Neural cell (in vitro differentiated cells): ENCODE measurements around the gene FIGLA. TPM values are rescaled to one million over a fixed set of nuclear protein-coding genes. Genes with fewer than 3 reads are reported as not detected.

Experiments
- H2AFZ ChIP-seq: fragments of 200-600, 300-800 bp; sonication (generic), shearing (Covaris generic); 2 replicates; pipeline ENCODE4 v1.6.0; 2014; ENCODE audit warnings: low read depth, mild to moderate bottlenecking, antibody characterized with exemption, low read length, moderate library complexity
- H3F3A ChIP-seq: fragments of 200-600 bp; shearing (Covaris generic); 2 replicates; pipeline ENCODE4 v1.6.1; 2016; ENCODE audit warnings: mild to moderate bottlenecking, moderate library complexity, mixed read lengths, antibody characterized with exemption, low read length; ENCODE audit not compliant: insufficient read depth, poor library complexity, severe bottlenecking
- H3K27ac ChIP-seq: fragments of 200-600, 300-800 bp; sonication (generic), shearing (Covaris generic); 2 replicates; pipeline ENCODE4 v1.5.1; 2014; ENCODE audit warnings: mild to moderate bottlenecking, low read length, moderate library complexity
- H3K27me3 ChIP-seq: fragments of 300-800, 200-600 bp; sonication (generic), shearing (Covaris generic); 2 replicates; pipeline ENCODE4 v1.6.0; 2014; ENCODE audit warnings: mild to moderate bottlenecking, low read depth, low read length, moderate library complexity; ENCODE audit not compliant: insufficient read depth
- H3K36me3 ChIP-seq: fragments of 300-800, 200-600 bp; sonication (generic), shearing (Covaris generic); 2 replicates; pipeline ENCODE4 v1.5.1; 2014; ENCODE audit warnings: mild to moderate bottlenecking, antibody characterized with exemption, low read length, moderate library complexity; ENCODE audit not compliant: insufficient read depth
- H3K4me2 ChIP-seq: fragments of 300-800, 200-600 bp; sonication (generic), shearing (Covaris generic); 2 replicates; pipeline ENCODE4 v1.6.0; 2014; ENCODE audit warnings: mild to moderate bottlenecking, low read length
- H3K4me3 ChIP-seq: fragments of 300-800, 200-600 bp; sonication (generic), shearing (Covaris generic); 2 replicates; pipeline ENCODE4 v1.5.1; 2014; ENCODE audit warnings: mild to moderate bottlenecking, low read length, moderate library complexity
- H3K79me2 ChIP-seq: fragments of 200-600 bp; shearing (Covaris generic); replicated peaks from 2 replicates; pipeline ENCODE4 v1.6.0; 2014; ENCODE audit warnings: mild to moderate bottlenecking, low read length, moderate library complexity; ENCODE audit not compliant: insufficient read depth
- H3K9ac ChIP-seq: fragments of 300-800, 200-600 bp; sonication (generic), shearing (Covaris generic); 2 replicates; pipeline ENCODE4 v1.6.1; 2016; ENCODE audit warnings: mild to moderate bottlenecking, low read length, mixed read lengths
- H3K9me2 ChIP-seq: fragments of 200-600 bp; shearing (Covaris generic); 2 replicates; pipeline ENCODE4 v1.6.1; 2016; ENCODE audit warnings: mild to moderate bottlenecking, low read length, mixed read lengths; ENCODE audit not compliant: insufficient read depth
- H3K9me3 ChIP-seq: fragments of 200-600, 300-800 bp; sonication (generic), shearing (Covaris generic); 2 replicates; pipeline ENCODE4 v1.6.1; 2016; ENCODE audit warnings: mild to moderate bottlenecking, mixed run types, low read length, moderate library complexity, mixed read lengths
- H4K20me1 ChIP-seq: fragments of 200-600 bp; shearing (Covaris generic); 2 replicates; pipeline ENCODE4 v1.6.1; 2016; ENCODE audit warnings: mild to moderate bottlenecking, mixed run types; ENCODE audit not compliant: insufficient read depth
- EP300 ChIP-seq: fragments of 450-650 bp; conservative IDR thresholded peaks from 2 replicates; pipeline ENCODE4 v1.6.1; 2014; ENCODE audit warnings: antibody characterized with exemption, mild to moderate bottlenecking, moderate library complexity; ENCODE audit not compliant: poor library complexity, severe bottlenecking
- EZH2 ChIP-seq: fragments of 200-600, 300-800 bp; shearing (Covaris generic), sonication (generic); IDR thresholded peaks from 2 replicates; pipeline ENCODE4 v1.6.1; 2014; ENCODE audit warnings: antibody characterized with exemption, low read length, borderline replicate concordance, mild to moderate bottlenecking; ENCODE audit not compliant: insufficient read depth, poor library complexity, severe bottlenecking
- MXI1 ChIP-seq: fragments of 450-650 bp; conservative IDR thresholded peaks from 2 replicates; pipeline ENCODE4 v1.6.1; 2014; ENCODE audit warnings: antibody characterized with exemption, mild to moderate bottlenecking; ENCODE audit not compliant: poor library complexity, severe bottlenecking
- POLR2AphosphoS5 ChIP-seq: IDR thresholded peaks from 2 replicates; pipeline ENCODE4 v1.6.1; 2012
- RAD21 ChIP-seq: fragments of 450-650 bp; conservative IDR thresholded peaks from 2 replicates; pipeline ENCODE4 v1.6.1; 2014; ENCODE audit warnings: antibody characterized with exemption, mild to moderate bottlenecking, moderate library complexity
- SMC3 ChIP-seq: fragments of 450-650 bp; conservative IDR thresholded peaks from 2 replicates; pipeline ENCODE4 v1.6.1; 2014; ENCODE audit warnings: antibody characterized with exemption, mild to moderate bottlenecking, moderate library complexity; ENCODE audit not compliant: poor library complexity
- TAF1 ChIP-seq: IDR thresholded peaks from 2 replicates; pipeline ENCODE4 v1.6.1; 2012; ENCODE audit warnings: low read depth
- polyA plus RNA-seq: library from polyadenylated mRNA; depleted of rRNA; stranded (reverse); fragments of >200 nt; gene quantifications from 2 replicates; pipeline ENCODE4 v1.2.3, GENCODE V29; 2014
- TF ChIP-seq, protein P1 (sequence below): fragments of 450-650 bp; IDR thresholded peaks from 2 replicates; pipeline ENCODE4 v1.5.1; 2014; ENCODE audit warnings: antibody characterized with exemption, mild to moderate bottlenecking, moderate library complexity; ENCODE audit not compliant: poor library complexity, severe bottlenecking
- TF ChIP-seq, protein P2 (sequence below): IDR thresholded peaks from 2 replicates; pipeline ENCODE4 v1.6.1; 2012; ENCODE audit warnings: borderline replicate concordance

The FIGLA gene
- polyA plus RNA-seq, 1 donor from 2014 or later, result not detected

DNA sequence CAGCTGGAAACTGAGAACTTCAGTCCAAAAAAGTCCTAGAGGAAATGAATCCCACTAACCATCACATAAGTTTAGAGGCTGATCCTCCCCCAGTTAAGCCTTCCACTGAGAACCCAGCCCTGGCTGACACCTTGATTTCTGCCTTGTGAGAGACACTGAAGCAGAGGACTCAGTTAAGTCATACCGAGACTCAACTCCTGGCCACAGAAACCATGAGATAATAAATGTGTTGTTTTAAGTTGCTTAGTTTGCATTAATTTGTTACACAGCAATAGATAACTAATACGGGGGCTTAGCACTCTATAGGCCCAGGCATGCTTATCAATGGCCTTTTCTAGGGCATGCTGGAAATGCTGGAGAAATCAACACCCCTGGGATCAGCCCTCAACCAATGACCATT lies 19.0 kb downstream of the FIGLA start:
- TF ChIP-seq MXI1, result no peak
- TF ChIP-seq POLR2AphosphoS5, result no peak
- TF ChIP-seq RAD21, result no peak
- TF ChIP-seq, protein P1, sequence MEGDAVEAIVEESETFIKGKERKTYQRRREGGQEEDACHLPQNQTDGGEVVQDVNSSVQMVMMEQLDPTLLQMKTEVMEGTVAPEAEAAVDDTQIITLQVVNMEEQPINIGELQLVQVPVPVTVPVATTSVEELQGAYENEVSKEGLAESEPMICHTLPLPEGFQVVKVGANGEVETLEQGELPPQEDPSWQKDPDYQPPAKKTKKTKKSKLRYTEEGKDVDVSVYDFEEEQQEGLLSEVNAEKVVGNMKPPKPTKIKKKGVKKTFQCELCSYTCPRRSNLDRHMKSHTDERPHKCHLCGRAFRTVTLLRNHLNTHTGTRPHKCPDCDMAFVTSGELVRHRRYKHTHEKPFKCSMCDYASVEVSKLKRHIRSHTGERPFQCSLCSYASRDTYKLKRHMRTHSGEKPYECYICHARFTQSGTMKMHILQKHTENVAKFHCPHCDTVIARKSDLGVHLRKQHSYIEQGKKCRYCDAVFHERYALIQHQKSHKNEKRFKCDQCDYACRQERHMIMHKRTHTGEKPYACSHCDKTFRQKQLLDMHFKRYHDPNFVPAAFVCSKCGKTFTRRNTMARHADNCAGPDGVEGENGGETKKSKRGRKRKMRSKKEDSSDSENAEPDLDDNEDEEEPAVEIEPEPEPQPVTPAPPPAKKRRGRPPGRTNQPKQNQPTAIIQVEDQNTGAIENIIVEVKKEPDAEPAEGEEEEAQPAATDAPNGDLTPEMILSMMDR, result no peak
- no peak for TF ChIP-seq SMC3
- TF ChIP-seq TAF1, result no peak
- no peak for TF ChIP-seq EP300
- no peak for TF ChIP-seq EZH2
- TF ChIP-seq, protein P2, sequence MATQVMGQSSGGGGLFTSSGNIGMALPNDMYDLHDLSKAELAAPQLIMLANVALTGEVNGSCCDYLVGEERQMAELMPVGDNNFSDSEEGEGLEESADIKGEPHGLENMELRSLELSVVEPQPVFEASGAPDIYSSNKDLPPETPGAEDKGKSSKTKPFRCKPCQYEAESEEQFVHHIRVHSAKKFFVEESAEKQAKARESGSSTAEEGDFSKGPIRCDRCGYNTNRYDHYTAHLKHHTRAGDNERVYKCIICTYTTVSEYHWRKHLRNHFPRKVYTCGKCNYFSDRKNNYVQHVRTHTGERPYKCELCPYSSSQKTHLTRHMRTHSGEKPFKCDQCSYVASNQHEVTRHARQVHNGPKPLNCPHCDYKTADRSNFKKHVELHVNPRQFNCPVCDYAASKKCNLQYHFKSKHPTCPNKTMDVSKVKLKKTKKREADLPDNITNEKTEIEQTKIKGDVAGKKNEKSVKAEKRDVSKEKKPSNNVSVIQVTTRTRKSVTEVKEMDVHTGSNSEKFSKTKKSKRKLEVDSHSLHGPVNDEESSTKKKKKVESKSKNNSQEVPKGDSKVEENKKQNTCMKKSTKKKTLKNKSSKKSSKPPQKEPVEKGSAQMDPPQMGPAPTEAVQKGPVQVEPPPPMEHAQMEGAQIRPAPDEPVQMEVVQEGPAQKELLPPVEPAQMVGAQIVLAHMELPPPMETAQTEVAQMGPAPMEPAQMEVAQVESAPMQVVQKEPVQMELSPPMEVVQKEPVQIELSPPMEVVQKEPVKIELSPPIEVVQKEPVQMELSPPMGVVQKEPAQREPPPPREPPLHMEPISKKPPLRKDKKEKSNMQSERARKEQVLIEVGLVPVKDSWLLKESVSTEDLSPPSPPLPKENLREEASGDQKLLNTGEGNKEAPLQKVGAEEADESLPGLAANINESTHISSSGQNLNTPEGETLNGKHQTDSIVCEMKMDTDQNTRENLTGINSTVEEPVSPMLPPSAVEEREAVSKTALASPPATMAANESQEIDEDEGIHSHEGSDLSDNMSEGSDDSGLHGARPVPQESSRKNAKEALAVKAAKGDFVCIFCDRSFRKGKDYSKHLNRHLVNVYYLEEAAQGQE, result no peak
- H4K20me1 ChIP-seq, result no peaks in the 10 kb centered on the region
- H2AFZ ChIP-seq, result no peak overlapping the region
- no peaks in the 10 kb centered on the region for H3F3A ChIP-seq
- H3K9me3 ChIP-seq, result no peaks in the 10 kb centered on the region
- H3K79me2 ChIP-seq, result peaks cover 6% of the 10 kb centered on the region
- no peaks in the 10 kb centered on the region for H3K27me3 ChIP-seq
- no peaks in the 10 kb centered on the region for H3K9me2 ChIP-seq
- no peak overlapping the region for H3K9ac ChIP-seq
- H3K36me3 ChIP-seq, result no peaks in the 10 kb centered on the region
- no peak overlapping the region for H3K27ac ChIP-seq
- H3K4me3 ChIP-seq, result no peak overlapping the region
- H3K4me2 ChIP-seq, result no peak overlapping the region

DNA sequence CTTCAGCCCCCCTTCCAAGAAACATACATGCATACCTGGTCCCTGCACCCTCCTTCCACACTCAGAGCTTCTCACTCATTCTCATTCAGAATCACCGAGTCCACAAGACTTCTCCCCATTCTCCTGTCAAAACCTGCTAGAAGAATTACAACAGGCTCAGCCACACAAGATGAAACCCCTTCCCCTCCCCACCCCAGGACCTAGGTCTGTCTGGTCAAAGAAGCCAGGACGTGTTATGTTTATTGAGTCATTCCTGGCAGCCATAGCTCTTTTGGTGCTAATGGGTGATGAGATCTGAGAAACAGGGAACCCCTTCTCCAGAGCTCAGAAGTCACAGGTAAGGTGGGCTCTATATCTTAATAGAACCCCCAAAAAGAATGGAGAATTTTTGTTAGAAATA lies 21.0 kb downstream of the FIGLA start:
- no peak overlapping the region for H3K9ac ChIP-seq
- no peaks in the 10 kb centered on the region for H3K27me3 ChIP-seq
- TF ChIP-seq SMC3, result no peak
- TF ChIP-seq, protein P2, result no peak
- no peak for TF ChIP-seq MXI1
- no peak for TF ChIP-seq EP300
- TF ChIP-seq EZH2, result no peak
- H4K20me1 ChIP-seq, result no peaks in the 10 kb centered on the region
- H3K4me2 ChIP-seq, result no peak overlapping the region
- no peaks in the 10 kb centered on the region for H3F3A ChIP-seq
- H3K4me3 ChIP-seq, result no peak overlapping the region
- H3K27ac ChIP-seq, result no peak overlapping the region
- no peaks in the 10 kb centered on the region for H3K9me2 ChIP-seq
- no peaks in the 10 kb centered on the region for H3K9me3 ChIP-seq
- no peak overlapping the region for H2AFZ ChIP-seq
- H3K79me2 ChIP-seq, result peaks cover 26% of the 10 kb centered on the region
- H3K36me3 ChIP-seq, result no peaks in the 10 kb centered on the region
